ENCODE data around the gene SMIM10L1. TPM values are rescaled to one million over a fixed set of nuclear protein-coding genes. Genes with fewer than 3 reads are reported as not detected.

Gene SMIM10L1
- 3.2 and 4.2 TPM in 2 replicates for total RNA-seq

- peak; percentile 87 to 97 for DNase-seq (ENCODE audit: low read depth in 2 of 2)
Measured at GRCh38 chr12:11171145-11171968, at the start of gene SMIM10L1. Gene SMIM10L1 (plus strand): TSS chr12:11171194. CDS start chr12:11171357, 163 bp downstream.

- DNase-seq (ENCODE audit: low read depth in 2 of 2), result no peak
Measured at GRCh38 chr12:11130382-11130781, 40.6 kb upstream of the SMIM10L1 start.

DNA sequence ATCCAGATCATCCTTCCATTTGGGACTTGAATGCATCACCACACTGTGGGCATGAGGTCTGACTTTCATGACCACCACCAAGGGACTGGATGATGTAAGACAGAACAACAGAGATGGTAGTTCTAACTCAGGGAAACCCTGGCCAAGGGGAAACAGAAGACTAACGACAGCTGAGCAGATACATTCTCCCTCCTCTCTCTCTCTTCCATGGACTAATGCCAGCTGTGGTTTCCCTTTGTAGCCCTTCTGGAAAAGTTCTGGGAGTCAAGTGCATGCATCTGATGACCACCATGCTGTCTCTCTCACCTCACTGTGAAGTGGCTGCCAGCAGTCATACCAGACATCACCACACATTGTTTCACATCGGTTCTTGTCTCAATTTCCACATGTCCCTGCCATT is 40.0 kb upstream of the SMIM10L1 start:
- DNase-seq (ENCODE audit: low read depth in 2 of 2), result peak in 1 of 2 donors; percentile 49

DNA sequence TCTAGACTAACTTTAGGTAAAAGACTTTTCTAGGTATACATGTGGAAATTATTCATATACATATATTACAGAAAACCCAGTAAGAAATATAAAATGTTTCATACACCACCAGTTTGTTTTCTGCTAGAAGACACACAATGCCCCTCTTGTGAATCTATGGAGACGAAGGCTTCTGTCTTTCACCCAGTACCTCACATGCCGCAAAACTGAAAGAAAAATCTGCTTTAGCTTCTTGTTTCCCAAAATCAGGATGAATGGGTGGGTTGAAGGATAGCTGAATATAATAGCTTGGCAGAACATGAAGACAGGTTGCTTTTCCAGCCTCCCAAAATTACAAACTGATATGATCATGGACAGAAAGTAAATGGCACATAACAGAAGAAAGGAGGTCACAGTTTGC is 37.8 kb upstream of the SMIM10L1 start:
- no peak for DNase-seq (ENCODE audit: low read depth in 2 of 2)

DNA sequence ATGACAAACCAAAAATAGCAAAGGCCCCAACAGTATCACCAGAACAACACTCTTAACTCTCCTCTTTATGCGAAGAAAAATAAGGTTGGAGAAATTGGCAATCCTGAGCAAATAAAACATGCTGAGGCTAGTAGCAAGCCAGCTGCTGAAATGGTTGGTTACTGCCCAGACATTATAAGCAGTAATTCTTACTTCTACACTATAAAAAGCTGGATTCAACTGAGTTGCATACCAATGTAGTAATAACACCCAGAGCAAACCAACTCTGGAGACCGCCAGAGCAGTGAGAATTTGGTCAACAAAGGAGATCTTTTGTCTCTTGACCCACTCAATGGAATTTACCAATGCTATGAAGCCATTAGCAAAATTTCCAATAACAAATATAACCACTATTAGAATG is 37.2 kb upstream of the SMIM10L1 start:
- DNase-seq (ENCODE audit: low read depth in 2 of 2), result no peak

DNA sequence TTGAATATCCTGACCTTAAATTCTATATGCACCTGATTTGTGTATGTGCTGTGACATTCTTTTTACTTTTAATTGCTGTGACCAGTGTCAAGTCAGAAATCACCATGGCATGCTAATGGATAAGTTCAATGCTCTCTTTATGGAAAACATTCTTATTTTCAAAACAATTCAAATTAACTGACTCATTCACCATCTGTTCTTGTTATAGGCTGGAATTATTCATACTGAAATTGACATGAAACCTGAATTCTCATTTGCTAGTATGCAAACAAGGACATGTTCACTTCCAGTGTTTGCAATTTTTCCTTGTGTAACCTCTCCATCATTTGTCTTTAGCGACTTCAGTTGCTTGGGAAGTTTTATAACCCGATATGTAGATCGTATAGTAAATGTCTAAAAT is 36.7 kb upstream of the SMIM10L1 start, which contains the start of gene TAS2R30:
TSS of gene TAS2R30 (minus strand) at position 340 of the 400 bp plus-strand sequence. CDS start 400 bp downstream, outside the sequence.
- DNase-seq (ENCODE audit: low read depth in 2 of 2), result no peak

DNA sequence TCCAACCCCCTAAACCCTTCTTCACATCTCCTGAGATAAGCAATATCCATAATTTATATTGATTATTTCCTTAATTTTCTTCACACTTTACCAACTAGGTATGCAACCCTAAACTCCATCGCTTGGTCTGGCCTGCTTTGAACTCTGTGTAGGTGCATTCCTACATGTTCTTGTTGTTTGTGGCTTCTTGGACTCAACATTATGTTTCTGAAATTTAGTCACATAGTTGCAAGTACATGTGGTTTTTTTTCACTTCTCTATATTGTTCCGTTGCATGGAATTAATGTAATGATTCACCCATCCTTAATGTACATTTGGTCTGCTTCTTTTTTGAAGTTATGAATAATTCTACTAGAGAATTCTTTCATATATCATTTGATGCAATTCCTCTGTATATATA is 34.9 kb upstream of the SMIM10L1 start:
- no peak for DNase-seq (ENCODE audit: low read depth in 2 of 2)

DNA sequence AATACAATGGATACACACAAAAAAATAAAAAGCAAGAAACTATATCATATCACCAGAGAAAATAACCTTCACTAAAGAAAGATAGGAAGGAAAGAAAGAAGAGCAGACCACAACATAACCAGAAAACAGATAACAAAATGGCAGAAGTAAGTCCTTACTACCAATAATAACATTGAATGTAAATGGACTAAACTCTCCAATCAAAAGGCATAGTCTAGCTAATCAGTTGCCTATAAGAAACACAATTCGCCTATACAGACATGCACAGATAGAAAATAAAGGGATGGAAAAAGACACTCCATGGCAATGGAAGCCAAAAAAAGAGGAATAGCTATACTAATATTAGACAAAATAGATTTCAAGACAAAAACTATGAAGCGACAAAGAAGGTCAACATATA is 27.6 kb upstream of the SMIM10L1 start:
- no peak for DNase-seq (ENCODE audit: low read depth in 2 of 2)

- DNase-seq (ENCODE audit: low read depth in 2 of 2), result no peak
Measured at GRCh38 chr12:11144297-11144696, 26.7 kb upstream of the SMIM10L1 start.

GRCh38 chr12:11147420-11147819 is 23.6 kb upstream of the SMIM10L1 start:
- no peak for DNase-seq (ENCODE audit: low read depth in 2 of 2)

DNA sequence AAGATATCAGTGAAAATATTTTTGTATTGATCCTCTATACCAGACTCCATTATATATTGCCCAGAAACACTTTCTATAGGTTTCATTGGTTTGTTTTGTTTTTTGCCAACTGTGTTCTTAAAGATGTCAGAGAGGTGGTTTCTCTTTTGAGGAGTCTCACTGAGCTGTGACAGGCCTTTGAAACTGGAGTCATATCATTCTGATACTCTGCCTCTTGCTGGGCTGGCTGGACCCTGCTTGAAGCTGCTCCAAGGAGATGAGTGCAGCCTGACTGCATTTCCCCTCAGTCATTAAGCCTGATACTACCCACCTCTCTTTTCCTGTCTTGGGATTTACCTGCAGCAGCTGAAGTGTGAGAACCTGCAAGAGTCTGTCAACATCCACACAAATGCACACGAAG is 20.2 kb upstream of the SMIM10L1 start:
- no peak for DNase-seq (ENCODE audit: low read depth in 2 of 2)

DNA sequence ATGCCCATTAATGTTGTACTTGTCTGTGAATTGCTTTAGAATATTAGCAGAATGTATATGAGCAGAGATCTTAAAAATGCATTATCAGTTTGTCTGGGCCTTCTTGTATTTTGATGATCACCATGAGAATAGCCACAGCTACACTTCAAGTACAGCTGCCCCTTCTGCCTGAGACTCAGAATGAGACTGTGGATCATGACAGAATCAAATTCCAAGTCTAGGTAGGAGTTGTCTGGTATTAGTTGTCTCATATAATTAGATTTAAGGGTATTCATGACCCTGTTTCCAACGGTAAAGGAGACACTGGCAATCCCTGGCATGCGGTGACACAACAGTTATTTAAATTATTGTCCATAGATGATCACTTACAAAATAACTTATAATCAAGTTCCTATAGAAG is 18.3 kb upstream of the SMIM10L1 start:
- DNase-seq (ENCODE audit: low read depth in 2 of 2), result no peak

- DNase-seq (ENCODE audit: low read depth in 2 of 2), result no peak
Measured at GRCh38 chr12:11154400-11154925, 16.5 kb upstream of the SMIM10L1 start.

DNA sequence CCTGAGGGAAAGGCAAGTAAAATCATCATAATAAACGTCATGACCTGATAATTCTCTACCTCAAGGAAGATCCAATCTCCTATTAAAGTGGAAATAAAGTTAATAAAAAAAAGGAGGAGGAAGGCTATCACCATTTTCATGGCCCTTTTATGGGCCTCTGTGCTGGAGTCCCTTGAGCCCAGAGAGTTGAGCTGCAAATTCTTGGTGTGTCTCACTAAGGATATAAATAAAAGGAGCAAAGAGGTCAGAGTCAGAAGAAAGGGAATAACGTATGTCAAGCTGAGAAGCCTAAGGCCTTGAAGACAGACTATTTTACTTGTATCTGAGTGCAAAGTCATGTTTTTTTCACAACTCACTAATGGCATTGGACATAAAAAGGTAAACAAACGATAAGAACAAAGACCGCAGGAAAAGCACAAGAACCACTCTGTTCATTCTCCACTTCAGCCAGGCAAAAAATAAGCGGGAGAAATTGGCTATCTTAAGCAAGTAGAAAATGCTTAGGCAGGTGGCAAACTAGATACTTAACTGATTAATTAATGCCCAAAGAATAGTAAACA is 12.0 kb upstream of the SMIM10L1 start:
- no peak for DNase-seq (ENCODE audit: low read depth in 2 of 2)

- no peak for DNase-seq (ENCODE audit: low read depth in 2 of 2)
Measured at GRCh38 chr12:11162502-11162901, 8.5 kb upstream of the SMIM10L1 start.

- DNase-seq (ENCODE audit: low read depth in 2 of 2), result no peak
Measured at GRCh38 chr12:11164384-11164783, 6.6 kb upstream of the SMIM10L1 start.

DNA sequence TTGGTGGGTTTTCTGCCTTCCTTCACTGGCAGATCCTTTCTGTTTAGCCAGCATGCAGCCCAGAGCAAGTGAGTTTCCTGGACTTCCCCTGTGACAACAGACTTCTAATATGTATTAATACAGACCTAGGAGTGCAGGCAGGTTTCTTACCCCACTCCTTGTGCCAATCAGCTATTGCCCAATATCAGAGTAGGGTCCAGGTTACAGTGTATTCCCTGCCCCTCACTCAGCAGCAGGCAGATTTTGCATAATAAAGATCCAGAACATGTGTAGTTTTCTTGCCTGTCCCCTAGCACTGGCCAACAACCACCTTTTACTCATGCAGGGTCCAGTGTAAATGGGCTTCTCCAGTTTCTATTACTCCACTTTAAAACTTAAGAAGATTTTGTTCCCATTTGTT is 4.7 kb upstream of the SMIM10L1 start:
- no peak for DNase-seq (ENCODE audit: low read depth in 2 of 2)

DNA sequence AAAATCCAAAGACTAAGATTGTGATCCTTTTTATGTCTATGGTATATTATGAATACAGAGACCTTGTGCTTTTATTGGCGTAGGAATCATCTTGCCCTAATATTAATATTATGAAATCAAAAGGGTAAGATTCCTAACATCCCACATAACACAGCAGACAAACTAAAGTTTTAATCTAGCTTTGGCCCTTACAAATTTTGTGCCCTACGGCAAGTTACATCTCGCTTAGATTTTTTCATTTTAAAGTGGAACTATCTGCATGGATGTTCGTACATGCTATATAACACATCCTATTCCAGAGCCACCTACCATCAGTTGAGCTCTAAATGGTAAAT is 217 bp upstream of the SMIM10L1 start:
- DNase-seq (ENCODE audit: low read depth in 2 of 2), result no peak

DNA sequence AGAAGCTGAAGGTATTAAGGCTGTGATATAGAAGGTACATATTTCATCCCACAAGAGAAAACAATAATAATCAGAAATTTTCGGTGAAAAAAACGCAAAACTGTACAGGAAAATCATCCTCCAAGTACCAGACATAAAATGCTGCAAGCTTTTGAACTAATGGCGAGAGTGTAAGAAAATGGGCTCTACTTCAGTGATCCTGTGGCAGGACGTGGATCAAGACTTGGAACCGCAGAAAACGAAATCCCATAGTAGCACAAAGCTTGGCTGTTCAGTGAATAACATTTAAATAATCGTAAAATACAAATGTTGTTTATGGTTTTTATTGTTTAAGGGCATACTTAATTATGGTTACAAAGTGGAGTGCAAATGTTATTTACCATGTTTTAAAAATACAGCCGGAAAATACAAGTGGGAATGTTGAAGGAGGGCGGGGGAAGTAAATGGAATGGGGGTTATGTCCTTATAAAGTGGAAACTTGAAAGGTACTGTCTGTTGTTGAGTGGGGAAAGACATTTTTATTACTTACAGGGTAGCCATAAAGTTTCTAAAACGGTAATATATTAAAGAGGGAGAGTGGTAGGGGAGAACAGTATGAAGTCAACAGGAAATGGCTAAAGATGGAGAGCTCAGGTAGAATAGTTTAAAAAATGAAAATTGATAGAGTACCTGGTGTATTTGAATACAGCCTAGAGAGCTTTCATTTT is 1.1 kb downstream of the SMIM10L1 start:
- peak; percentile 2 to 31 for DNase-seq (ENCODE audit: low read depth in 2 of 2)

DNA sequence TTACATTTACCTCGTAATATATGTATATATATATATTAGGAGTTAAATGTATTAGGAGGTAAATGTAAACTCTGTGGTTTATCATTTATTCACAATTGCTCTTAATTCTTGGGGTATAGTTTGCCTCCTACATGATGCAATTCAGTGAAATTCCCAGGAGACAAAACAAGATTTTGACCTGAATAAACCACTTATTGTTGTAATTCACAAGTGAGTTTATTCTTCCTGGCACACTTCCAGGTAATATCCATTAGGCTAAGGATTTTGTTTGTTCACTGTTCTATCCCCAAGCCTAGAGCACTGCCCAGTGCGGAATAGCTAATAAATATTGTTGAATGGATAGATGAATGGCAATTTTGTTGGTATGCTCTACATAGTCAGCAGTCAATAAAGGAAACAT is 3.0 kb downstream of the SMIM10L1 start:
- peak in 1 of 2 donors; percentile 4 for DNase-seq (ENCODE audit: low read depth in 2 of 2)

GRCh38 chr12:11178250-11178649 is 7.3 kb downstream of the SMIM10L1 start:
- no peak for DNase-seq (ENCODE audit: low read depth in 2 of 2)

- DNase-seq (ENCODE audit: low read depth in 2 of 2), result no peak
Measured at GRCh38 chr12:11182529-11182928, 11.5 kb downstream of the SMIM10L1 start.

All from dermis microvascular lymphatic vessel endothelial cell (primary cell).